KMS-11 (cell line): Measurements from ENCODE around the gene RBFOX1.

Source experiments
- H2AFZ ChIP-seq: fragments of 200-600 bp; sonication (generic); 2 replicates; pipeline ENCODE4 v1.6.1; 2016; ENCODE audit warnings: antibody characterized with exemption, mixed run types, low read depth
- H3K27ac ChIP-seq: fragments of 200-600 bp; sonication (generic); 2 replicates; pipeline ENCODE4 v1.6.1; 2016; ENCODE audit warnings: mild to moderate bottlenecking, mixed run types
- H3K27me3 ChIP-seq: fragments of 200-600 bp; sonication (generic); 2 replicates; pipeline ENCODE4 v1.6.1; 2017; ENCODE audit warnings: mild to moderate bottlenecking, low read depth, mixed run types, moderate library complexity; ENCODE audit not compliant: insufficient read depth
- H3K36me3 ChIP-seq: fragments of 200-600 bp; sonication (generic); 2 replicates; pipeline ENCODE4 v1.6.1; 2017; ENCODE audit warnings: mild to moderate bottlenecking, mixed run types; ENCODE audit not compliant: insufficient read depth
- H3K4me1 ChIP-seq: fragments of 200-600 bp; sonication (generic); 2 replicates; pipeline ENCODE4 v1.6.1; 2016; ENCODE audit warnings: mild to moderate bottlenecking, low read depth, mixed run types; ENCODE audit not compliant: poor library complexity, severe bottlenecking
- H3K4me2 ChIP-seq: fragments of 200-600 bp; sonication (generic); 2 replicates; pipeline ENCODE4 v1.7.0; 2016; ENCODE audit warnings: mild to moderate bottlenecking, mixed run types
- H3K4me3 ChIP-seq: fragments of 200-600 bp; sonication (generic); IDR thresholded peaks from 2 replicates; pipeline ENCODE4 v1.6.1; 2017; ENCODE audit warnings: low read depth, low read length, mixed read lengths; ENCODE audit not compliant: insufficient read depth
- H3K79me2 ChIP-seq: fragments of 200-600 bp; sonication (generic); 2 replicates; pipeline ENCODE4 v1.6.1; 2016; ENCODE audit warnings: low read depth, mixed run types; ENCODE audit not compliant: insufficient read depth
- H3K9ac ChIP-seq: fragments of 200-600 bp; sonication (generic); 2 replicates; pipeline ENCODE4 v1.6.1; 2016; ENCODE audit warnings: mild to moderate bottlenecking, mixed run types
- H4K20me1 ChIP-seq: fragments of 200-600 bp; sonication (generic); 2 replicates; pipeline ENCODE4 v1.6.1; 2016; ENCODE audit warnings: mild to moderate bottlenecking, mixed run types; ENCODE audit not compliant: insufficient read depth
- TF ChIP-seq, protein P1 (sequence below): fragments of 200-600 bp; sonication (generic); conservative IDR thresholded peaks from 2 replicates; pipeline ENCODE4 v1.6.1; 2017; ENCODE audit warnings: low read depth, mild to moderate bottlenecking, antibody characterized with exemption, low read length, moderate library complexity, mixed read lengths

The RBFOX1 gene

GRCh38 chr16:7714775-7715174 is 382.1 kb downstream of the RBFOX1 start:
- H4K20me1 ChIP-seq, result no peaks in the 10 kb centered on the region
- H3K79me2 ChIP-seq, result no peaks in the 10 kb centered on the region
- H3K4me3 ChIP-seq, result no peak overlapping the region
- no peak overlapping the region for H3K4me2 ChIP-seq
- no peak overlapping the region for H2AFZ ChIP-seq
- TF ChIP-seq, protein P1, sequence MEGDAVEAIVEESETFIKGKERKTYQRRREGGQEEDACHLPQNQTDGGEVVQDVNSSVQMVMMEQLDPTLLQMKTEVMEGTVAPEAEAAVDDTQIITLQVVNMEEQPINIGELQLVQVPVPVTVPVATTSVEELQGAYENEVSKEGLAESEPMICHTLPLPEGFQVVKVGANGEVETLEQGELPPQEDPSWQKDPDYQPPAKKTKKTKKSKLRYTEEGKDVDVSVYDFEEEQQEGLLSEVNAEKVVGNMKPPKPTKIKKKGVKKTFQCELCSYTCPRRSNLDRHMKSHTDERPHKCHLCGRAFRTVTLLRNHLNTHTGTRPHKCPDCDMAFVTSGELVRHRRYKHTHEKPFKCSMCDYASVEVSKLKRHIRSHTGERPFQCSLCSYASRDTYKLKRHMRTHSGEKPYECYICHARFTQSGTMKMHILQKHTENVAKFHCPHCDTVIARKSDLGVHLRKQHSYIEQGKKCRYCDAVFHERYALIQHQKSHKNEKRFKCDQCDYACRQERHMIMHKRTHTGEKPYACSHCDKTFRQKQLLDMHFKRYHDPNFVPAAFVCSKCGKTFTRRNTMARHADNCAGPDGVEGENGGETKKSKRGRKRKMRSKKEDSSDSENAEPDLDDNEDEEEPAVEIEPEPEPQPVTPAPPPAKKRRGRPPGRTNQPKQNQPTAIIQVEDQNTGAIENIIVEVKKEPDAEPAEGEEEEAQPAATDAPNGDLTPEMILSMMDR, result no peak
- H3K36me3 ChIP-seq, result no peaks in the 10 kb centered on the region
- H3K27ac ChIP-seq, result no peak overlapping the region
- H3K9ac ChIP-seq, result no peak overlapping the region
- no peaks in the 10 kb centered on the region for H3K4me1 ChIP-seq
- no peaks in the 10 kb centered on the region for H3K27me3 ChIP-seq

- H3K9ac ChIP-seq, result no peak overlapping the region
- no peak overlapping the region for H3K27ac ChIP-seq
- H3K4me2 ChIP-seq, result no peak overlapping the region
- no peak overlapping the region for H3K4me3 ChIP-seq
- no peaks in the 10 kb centered on the region for H3K79me2 ChIP-seq
- TF ChIP-seq, protein P1, result no peak
- no peaks in the 10 kb centered on the region for H3K27me3 ChIP-seq
- H3K36me3 ChIP-seq, result no peaks in the 10 kb centered on the region
- H4K20me1 ChIP-seq, result no peaks in the 10 kb centered on the region
- no peak overlapping the region for H2AFZ ChIP-seq
- no peaks in the 10 kb centered on the region for H3K4me1 ChIP-seq
Measured at GRCh38 chr16:7716660-7717550, 384.3 kb downstream of the RBFOX1 start.

DNA sequence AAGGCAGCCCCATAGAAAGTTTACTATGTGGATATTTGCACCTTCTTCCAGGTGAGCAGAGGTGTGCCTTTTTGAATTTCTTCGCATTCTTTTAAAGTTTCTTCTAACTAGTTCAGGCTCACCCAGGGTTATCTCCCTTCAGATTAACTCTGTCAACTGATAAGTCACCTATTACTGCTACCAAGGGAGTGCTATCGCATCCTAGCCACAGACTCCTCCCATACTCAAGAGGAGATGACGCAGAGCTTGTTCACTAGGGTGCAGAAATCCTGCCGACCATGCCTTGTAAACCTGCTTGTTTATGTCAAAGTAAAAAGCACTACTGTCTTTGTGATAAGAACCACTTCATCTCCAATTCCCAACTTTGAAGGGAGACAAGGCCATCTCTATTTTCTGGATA is 390.1 kb downstream of the RBFOX1 start:
- H3K4me1 ChIP-seq, result no peaks in the 10 kb centered on the region
- H3K27me3 ChIP-seq, result no peaks in the 10 kb centered on the region
- H3K79me2 ChIP-seq, result no peaks in the 10 kb centered on the region
- H3K27ac ChIP-seq, result no peak overlapping the region
- H4K20me1 ChIP-seq, result no peaks in the 10 kb centered on the region
- H3K36me3 ChIP-seq, result no peaks in the 10 kb centered on the region
- no peak overlapping the region for H3K9ac ChIP-seq
- H3K4me3 ChIP-seq, result no peak overlapping the region
- no peak overlapping the region for H2AFZ ChIP-seq
- TF ChIP-seq, protein P1, result no peak
- no peak overlapping the region for H3K4me2 ChIP-seq

- no peaks in the 10 kb centered on the region for H3K79me2 ChIP-seq
- H3K9ac ChIP-seq, result no peak overlapping the region
- no peak overlapping the region for H2AFZ ChIP-seq
- H4K20me1 ChIP-seq, result no peaks in the 10 kb centered on the region
- TF ChIP-seq, protein P1, result no peak
- H3K27me3 ChIP-seq, result no peaks in the 10 kb centered on the region
- no peak overlapping the region for H3K27ac ChIP-seq
- H3K4me1 ChIP-seq, result no peaks in the 10 kb centered on the region
- H3K36me3 ChIP-seq, result no peaks in the 10 kb centered on the region
- H3K4me3 ChIP-seq, result no peak overlapping the region
- H3K4me2 ChIP-seq, result no peak overlapping the region
Measured at GRCh38 chr16:7731141-7731540, 398.5 kb downstream of the RBFOX1 start.
